Stimulated activated CD8-positive, alpha-beta memory T cell treated with anti-CD3 and anti-CD28 coated beads, Interleukin-15, amount 100 ng/mL, for 4 hours (primary cell): ENCODE data around the gene OSBPL3.
A peak's percentile ranks its signal among the peaks of the same experiment; 100 is the strongest.

Experiments used
- DNase-seq, 2 donors: peaks; one replicate each; pipeline ENCODE4 v3.0.0-alpha.2; 2020; ENCODE audit warnings: low read depth in 2 of 2

Gene OSBPL3

DNA sequence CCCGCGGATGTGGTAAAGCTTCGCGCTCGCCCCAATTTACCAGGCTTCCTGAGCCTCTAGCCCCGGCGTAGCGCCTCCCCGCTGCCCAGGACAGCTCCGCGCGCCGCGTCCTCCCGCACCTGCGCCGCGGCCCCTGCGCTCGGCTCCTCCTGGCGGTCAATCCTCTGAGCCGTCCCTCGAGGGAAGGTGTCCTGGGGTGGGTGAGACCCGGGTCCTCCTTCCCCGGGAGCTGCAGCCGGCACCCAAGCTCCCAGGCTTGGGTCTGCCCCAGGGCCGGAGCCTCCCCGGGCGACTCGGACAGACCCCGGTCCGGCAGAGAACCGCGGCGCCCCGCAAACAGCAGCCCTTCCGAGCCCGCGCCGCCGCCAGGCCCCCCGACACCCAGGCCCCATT lies 512 bp downstream of the OSBPL3 start:
- peak; percentile 53 to 62 for DNase-seq

DNA sequence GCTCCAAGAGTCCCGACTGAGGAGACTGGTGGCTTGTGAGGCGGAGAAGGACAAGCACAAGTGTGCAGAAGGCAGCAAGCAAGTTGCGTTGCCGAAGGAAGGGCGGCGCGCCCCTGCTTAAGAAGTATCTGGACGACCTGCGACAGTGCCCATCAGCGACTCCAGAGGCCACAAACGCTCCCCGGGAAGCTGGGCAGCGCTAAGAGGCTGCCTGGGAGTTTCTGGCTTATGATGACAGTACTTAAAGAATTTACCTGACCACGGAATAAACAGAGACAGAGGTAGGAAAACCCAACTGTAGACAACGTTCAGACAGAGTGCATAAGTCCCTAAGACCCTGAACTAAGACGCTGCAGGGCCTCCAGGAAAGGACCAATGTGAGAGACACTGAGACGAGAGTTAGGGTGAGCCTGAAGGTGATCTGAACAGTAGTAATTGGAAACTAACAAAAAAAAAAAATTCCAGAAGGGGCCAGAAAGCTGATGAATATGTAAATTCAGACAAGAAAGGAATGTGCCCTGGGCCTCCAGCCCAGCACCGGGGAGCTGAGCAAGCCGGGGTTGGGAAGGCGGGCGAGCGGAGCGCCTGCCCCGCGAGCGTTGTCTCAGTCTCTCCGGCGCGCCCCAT lies 1.0 kb downstream of the OSBPL3 start:
- no peak for DNase-seq

DNA sequence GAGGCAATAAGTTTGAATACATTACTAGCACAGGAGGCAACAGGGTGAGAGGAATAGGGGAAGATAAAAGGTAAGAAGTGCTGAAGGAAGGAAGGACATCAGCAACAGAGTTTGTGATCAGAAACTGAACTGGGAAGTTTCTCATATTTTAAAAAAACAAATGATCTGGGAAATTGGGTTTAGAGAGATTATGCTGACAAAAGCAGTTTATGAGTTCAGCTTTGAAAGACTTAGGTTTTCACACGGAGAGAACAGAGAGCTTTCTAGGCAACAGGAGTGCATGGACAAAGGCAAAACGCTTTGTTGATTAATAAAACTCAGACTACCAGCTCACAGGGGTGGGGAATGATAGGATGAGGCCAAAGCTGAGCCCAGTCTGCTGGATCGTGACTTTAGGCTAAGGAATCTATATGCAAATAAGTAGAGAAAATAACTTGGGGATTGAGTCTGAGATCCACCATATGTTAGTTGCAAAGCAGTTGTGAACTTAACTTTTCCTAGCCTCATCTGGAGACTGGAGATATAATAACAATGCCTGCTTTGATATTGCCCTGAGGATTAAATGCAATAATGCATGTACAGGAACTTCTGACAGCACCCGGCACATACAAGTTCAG lies 4.2 kb downstream of the OSBPL3 start:
- DNase-seq, result no peak

DNA sequence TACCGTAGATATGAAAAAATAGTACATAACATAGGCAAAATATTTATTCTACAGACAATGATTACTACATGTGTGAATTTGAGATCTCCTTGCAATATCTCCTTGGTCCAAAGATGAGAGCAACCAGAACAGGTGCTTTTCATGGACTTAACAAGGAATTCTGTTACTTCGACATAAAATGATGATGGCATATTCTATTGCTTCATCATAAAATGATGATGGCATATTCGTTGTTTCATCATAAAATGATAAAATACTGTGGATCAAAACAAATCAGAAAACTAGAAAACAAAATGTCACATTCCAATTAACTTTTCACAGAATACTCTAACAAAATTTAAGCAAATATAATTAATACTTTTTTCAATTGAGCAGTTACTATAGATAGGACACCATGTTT lies 4.8 kb downstream of the OSBPL3 start:
- DNase-seq, result no peak

DNA sequence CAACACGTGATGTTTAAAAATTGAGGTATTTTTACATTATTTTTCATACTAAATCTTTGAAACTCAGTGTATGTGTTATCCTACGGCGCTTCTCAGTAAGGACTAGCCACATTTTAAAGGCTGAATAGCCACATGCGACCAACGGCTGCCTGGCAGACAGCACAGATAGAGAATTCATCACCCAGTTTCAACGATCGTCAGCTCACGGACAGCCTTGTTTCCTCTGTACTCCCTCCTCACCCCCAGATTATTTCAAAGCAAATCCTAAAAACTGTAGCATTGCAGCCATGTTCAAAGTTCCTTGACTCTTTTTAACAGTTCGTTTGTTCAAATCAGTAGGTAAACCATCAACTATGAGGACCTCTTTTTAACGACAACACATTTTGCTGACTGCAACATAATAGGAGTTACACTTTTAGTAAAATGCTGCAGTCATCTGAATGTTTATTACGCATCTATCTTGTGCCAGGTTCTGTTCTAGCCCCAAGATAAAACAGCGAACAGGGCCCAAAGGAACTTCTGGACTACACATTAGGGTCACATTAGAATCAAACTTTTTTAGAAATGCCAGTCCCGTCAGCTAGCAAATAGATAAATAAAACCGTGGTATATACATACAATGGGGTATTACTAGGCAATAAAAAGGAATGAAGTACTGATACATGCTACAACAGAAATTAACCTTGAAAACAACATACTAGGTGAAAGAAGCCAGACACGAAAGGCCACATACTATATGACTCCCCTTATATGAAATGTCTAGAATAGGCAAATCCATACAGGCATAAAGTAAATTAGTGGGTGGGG lies 5.7 kb downstream of the OSBPL3 start:
- no peak for DNase-seq

DNA sequence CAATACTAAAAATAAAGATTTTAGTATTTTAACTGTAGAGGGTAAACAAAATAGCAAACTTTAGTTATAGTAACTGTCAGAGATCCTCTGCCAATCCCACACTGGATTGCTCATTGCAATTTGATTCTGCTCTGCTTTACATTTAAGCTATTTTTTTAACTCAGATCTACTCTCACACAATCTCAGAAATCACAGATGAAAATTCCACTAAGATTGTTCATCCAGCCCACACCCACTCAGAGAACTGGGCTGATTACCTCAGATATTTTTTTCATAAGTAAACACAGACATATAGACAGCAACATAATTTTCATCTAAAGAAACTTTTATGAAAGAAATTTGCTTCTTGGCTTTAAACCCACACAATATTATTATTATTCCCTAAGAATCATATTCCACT lies 7.0 kb downstream of the OSBPL3 start:
- DNase-seq, result no peak

DNA sequence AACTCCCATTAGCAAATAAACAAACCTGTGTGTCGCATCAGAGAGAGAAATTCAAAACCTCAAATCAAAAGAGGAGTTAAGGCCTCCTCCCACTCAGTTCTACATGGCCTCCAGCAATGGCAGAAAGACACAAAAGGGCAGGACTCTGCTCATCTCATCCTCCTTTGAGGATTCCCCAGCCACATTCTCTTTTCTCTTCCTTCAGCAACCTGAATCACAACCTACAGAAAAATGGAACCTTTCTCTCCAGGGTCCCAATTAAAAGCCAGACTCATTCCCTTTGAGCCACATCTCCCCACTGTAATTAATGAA lies 7.9 kb downstream of the OSBPL3 start:
- DNase-seq, result no peak

DNA sequence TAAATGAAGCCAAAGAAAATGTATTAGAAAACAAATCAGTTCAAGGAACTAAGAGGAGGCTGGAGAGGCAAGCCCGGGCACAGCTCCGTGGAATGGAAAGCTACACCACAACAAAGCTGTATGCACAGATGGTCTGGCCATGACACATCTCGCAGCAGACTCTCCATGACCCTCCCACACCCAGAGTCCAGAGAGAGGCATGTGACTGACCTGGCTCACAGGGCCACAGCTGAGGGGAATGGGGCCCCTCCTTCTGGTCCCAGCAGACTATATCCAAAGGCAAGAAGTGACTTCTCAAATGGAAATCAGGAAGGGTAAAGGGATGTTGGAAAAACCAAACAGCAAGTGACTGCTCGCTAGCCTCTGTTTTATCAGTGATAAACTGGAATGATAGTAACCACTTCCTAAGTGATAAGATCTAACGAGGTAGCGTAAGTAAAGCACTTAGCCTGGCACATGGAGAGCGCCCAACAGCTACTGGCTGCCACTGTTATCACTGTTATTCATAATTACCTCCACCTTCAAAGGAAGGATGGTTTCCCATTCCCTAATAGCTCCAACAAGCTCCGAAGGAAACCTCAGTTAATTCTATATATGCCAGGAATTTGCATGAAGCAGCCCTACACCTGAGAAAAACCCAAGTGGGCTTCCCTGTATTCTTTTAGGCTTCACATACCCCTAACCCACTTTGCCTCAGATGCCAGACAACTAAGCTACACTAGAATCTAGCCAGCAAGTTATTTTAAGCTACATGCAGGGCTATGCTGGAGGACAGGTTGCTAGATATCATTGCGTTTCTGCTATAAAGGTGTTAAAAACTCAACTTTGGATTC lies 8.4 kb downstream of the OSBPL3 start:
- no peak for DNase-seq

DNA sequence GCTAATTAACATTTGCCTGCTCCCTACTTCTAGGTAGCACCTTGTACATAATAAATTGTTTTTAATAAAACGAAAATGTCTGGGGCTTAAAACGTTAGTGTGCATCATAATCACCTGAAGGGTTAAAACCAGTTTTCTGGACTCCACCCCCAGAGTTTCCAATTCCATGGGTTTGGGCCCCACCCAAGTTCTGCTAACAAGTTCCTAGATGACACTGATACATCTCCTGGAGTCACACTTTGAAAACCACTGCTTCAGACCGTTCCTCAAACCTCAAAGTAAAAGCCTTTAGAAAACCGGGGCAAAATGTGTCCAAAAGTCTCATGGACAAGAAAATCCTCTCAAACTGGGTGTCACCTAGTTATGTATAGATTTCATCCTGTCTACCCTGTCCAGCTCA lies 9.3 kb downstream of the OSBPL3 start:
- no peak for DNase-seq

DNA sequence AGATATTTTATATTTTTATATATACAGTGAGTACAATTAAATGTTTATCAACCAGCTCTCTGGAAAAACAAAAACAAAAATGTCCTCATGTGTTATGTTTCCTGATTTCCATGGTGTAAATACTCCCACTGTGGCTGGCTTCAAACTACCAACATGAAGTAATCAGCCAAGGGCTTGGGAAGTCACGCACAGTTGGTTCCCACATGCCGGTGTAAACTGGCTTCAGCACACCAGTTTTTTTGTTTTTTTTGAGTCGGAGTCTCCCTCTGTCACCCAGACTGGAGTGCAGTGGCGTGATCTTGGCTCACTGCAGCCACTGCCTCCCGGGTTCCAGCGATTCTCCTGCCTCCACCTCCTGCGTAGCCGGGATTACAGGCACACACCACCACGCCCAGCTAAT lies 11.8 kb downstream of the OSBPL3 start:
- no peak for DNase-seq

DNA sequence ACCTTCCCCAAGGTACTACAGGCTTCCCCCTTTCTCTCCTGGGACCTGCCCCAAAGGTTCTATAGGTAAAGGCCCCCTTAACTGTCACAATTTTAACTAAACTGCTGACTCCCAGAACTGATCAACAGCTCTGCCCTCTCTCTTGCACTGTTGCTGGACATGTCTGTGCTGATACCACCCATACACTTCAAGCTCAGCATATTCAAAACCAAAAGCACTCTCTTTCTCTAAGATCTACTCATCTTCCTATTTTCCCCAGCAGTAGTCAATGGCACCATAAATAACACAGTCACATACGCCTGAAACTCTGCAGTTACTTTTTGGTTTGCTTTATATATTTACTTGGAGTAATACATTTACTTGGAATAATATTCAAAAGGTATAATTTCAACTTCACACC lies 12.3 kb downstream of the OSBPL3 start:
- no peak for DNase-seq

DNA sequence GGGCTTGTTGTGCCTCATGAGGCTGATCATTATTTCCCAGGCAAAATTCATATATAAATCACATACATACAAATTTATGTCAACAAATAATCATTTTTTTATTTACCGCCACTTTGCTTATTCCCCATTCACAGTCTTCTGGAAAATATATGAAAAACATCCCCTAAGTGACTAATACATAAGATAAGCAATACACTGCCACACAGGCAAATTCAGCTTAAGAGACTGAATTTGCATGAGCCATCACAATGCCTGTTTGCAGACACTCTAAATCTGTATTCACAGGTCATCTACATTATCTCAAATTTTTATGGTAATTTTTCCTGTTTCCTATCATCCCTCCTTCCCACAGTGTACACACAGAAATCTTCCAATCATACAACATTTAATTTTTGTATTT lies 13.2 kb downstream of the OSBPL3 start:
- DNase-seq, result no peak

DNA sequence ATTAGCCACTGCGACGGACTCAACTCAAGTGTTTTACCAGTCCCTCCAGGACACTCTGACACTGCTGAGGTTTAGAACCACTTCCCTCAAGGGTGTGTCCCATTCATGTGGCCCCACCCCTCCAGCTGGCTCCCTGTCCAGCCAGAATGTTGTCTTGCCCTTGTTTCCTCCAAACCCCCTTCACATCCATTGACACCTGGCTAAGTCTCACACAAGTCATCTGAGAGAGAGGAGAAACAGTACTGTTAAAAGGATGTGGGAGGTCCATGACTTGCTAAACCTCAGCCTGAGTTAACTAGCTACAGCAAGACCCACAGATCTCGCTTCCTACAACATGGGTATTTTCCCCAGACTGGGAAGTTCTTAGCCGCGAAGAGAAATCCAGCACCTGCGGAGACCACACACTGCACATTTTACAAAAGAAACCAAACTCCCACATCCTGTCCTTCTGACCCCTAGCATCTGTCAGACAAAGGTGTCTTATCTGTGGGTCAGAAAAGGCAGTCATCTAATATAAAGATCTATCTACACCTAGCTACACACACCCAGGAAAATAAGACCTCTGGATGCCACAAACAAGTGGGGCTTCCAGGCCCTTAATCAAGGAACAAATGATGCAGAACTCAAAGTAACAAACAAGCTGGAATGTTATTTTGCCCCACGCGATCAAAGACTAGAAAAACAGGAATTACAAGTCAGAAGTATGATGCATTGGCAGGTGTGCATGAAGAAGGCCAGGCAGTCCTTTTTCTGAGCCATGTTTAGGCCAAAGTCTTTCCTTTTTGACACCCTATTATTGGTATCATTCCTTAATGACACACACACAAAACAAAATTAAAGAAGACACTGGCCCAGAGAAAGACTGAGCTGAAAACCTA lies 13.9 kb downstream of the OSBPL3 start:
- peak in 1 of 2 donors; percentile 16 for DNase-seq

DNA sequence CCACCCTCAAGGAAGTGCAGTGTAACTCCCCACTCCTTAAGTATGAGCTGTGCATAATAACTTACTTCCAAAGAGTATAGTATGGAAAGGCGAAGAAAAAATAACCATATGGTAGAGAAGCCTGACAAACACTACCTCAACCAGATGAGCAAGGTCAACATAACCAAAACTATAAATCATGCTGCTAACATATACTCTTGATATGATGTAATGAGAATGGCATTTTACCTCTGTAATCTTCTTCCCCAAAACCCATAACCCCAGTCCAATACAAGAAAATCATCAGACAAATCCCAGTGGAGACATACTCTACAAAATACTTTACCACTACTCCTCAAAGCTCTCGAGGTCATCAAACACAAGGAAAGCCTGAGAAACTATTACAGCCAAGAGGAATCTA lies 15.8 kb downstream of the OSBPL3 start:
- DNase-seq, result no peak

DNA sequence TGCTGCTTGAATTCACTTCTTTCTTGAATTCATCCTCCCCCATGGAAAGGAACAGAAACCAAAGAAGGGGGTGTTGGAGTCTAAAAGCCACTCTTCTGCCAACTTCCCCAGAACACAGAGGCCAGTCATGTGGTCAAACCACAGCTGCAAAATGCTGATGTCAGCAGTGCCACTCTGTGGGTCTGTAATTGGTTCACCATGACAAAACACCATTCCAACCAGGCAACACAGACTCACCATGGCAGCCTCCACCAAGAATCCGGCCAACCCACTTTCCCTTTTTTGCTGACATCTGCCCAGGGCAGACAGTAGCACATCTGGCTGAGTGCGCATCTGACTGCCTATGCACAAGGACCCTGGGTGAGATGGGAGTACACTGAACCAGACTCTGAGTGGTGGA lies 16.8 kb downstream of the OSBPL3 start:
- DNase-seq, result no peak

DNA sequence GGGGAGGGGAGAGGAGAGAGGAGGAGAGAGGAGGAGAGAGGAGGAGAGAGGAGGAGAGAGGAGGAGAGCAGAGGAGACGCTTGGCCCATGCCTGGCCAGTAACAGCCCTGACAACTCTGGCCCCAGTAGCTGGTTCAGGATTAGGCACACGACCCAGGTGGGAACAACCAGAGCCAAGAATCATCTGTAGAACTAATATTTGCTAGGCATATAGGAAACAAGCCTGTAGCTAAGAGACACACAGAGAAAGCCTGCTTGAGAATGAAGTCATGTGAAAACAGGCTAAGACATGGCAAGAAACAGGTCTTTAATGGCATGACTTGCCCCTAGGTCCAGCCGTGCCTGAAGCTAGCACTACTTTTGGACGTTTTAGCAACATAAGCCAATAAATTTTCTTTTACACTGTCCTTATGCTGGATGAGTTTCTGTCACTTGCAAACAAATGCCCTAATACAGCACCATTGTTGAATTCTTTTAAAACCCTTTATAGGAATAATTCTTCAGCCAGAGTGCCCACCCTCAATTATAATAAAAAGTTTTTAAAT lies 17.5 kb downstream of the OSBPL3 start:
- DNase-seq, result no peak

DNA sequence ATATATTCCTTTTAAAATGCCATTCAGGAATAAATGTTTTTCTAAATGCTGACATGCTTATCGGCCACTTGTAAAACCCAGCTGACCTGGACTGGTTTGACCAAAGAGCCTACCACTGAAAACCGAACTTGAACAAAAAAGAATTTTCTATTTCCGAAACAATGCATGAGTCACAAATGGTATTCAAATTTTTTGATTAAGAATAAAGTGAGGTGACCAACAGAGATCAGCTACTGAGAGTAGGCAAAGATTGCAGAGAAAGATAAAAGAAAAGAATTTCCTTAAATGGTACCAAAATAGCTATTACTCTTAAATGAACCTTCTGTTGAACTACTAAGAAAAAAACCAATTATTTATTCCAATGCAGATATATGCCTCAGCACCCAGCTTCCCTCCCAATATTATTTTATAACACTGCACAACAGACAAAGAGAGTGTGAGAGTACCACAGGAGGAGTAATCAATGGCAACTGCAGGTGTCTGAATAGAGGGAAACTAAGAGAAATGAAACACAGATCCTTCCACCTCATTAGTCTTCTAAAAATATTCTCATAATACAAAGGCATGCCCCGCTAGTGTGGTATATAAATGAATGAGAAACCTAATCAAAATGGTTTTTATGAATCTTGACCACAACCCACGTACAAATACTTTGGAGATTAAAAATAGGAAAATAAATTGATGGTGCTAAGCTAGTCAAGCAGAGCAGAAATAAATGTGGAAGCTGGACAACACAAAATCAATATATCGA lies 20.1 kb downstream of the OSBPL3 start:
- no peak for DNase-seq

DNA sequence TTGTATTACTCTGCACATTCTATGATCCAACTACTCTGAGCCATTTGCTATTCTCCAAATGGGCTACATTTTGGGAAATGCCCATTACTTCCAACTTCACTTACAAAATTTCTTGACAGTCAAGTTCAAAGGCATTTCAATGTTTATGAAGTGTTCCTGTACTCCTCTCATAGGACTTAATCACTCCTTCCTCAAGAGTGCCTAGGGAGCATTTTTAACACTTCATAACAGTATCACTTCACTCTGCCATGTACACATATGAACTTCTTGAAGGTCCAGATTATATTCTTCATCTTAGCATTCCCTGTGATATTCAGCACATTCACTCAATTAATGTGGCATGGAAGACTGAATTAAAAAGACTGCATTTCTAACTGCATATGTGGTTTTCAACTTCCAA lies 21.6 kb downstream of the OSBPL3 start:
- no peak for DNase-seq

DNA sequence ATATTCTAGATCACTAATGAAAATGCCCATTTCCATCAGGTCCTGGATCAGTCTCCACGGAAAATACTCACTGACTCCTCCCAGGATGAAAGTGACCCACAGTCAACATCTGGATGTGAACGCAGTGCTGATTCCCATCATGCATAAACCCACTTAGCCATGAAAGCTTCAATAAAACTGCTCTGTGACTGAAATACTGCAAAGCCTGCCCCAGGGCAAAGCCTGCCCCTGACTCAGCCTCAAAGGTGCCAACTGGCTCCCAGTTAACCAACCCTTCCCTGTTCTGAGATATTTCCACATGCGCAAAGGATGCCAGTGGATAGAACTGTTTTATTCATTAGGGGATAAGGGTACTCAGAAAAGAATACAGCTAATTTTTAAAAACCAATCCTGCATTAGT lies 24.0 kb downstream of the OSBPL3 start:
- no peak for DNase-seq

DNA sequence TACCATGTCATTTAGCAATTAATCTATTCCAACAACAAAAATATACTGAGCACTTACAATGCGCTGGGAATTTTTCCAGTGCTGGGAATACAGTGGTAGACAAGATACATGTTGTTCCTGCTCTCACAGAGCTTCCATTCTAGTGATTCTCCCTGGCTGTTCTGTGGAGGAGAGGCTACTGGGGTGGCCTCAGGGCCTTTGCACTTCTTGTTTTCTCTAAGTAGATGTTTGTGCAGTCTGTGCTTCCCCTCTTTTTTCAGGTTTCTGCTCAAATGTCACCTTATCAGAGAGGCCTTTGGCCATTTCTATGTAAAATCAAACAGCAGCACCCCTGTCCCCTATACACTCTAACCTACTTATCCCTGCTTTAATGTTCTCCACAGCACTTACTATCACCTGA lies 24.7 kb downstream of the OSBPL3 start:
- no peak for DNase-seq

DNA sequence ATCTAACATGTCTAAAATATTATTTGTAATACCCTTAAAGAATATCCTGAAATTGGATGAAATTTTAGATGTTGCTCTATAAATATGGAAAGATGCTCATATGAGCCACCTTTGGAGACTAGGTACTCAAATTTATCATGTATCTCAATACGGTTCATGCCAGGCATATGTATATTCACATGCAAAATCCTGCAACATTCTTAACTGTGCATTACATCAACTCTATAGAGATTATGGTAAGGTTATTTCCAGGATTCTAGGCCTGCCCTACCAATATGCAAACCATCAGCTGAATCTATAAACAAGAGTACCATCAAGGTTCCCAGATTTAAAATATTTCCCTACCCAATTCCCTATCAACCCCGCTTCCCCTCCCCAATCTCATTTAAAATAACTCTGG lies 27.5 kb downstream of the OSBPL3 start:
- DNase-seq, result no peak
